DND-41 (cell line): Measurements from ENCODE around the gene RNF128.

Source experiments
- CTCF ChIP-seq: IDR thresholded peaks from 2 replicates; pipeline ENCODE4 v1.5.1; 2012; ENCODE audit warnings: borderline replicate concordance, low read length, moderate library complexity, mild to moderate bottlenecking; ENCODE audit not compliant: poor library complexity, severe bottlenecking; ENCODE audit errors: extremely low read depth
- EZH2 ChIP-seq: IDR thresholded peaks from 3 replicates; pipeline ENCODE4 v1.6.1; 2012; ENCODE audit warnings: borderline replicate concordance, low read depth, mild to moderate bottlenecking, moderate library complexity, low read length, inconsistent platforms; ENCODE audit not compliant: severe bottlenecking

GRCh38 chrX:106751407-106751806 lies 24.9 kb downstream of the RNF128 start:
- no peak for TF ChIP-seq CTCF
- no peak for TF ChIP-seq EZH2
